ENCODE results near the gene LUZP2.
A peak's percentile ranks its signal among the peaks of the same experiment; 100 is the strongest.

LUZP2 gene

DNA sequence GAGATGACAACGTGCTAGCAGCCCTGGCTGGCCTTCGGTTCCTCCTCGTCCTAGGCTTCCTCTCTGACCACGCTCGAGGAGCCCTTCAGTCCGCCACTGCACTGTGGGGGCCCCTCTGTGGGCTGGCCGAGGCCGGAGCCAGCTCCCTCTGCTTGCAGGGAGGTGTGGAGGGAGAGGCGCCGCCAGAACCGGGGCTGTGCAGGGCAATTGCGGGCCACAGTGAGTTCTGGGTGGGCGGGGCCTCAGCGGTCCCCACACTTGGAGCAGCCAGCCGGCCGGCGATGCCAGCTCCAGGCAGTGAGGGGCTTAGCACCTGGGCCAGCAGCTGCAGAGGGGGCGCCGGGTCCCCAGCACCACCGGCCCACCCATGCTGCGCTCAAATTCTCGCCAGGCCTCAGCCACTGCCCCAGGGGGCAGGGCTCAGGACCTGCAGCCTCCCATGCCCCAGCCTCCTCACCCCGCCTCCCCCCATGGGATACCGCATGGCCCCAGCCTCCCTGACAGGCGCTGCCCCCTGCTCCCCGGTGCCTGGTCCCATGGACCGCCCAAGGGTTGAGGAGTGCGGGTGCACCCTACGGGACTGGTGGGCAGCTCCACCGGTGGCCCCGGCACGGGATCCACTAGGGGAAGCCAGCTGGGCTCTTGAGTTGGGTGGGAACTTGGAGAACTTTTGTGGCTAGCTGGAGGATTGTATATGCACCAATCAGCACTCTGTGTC lies 399.4 kb downstream of the LUZP2 start:
- Histone ChIP-seq H3K27ac (ENCODE audit: low read depth, low read length) (no peak overlapping the region), H3K79me2 (ENCODE audit: insufficient read depth, low read length) (no peaks in the 10 kb centered on the region), H2AFZ (ENCODE audit: low read depth, low read length, severe bottlenecking) (no peak overlapping the region), H3F3A (ENCODE audit: insufficient read depth) (no peaks in the 10 kb centered on the region), H3K27me3 (ENCODE audit: low read length) (no peaks in the 10 kb centered on the region), H3K36me3 (ENCODE audit: low read length) (no peaks in the 10 kb centered on the region), H3K4me3 (ENCODE audit: insufficient read depth, low read length, poor library complexity, severe bottlenecking) (no peak overlapping the region), H3K4me2 (ENCODE audit: low read depth, low read length, poor library complexity, severe bottlenecking) (no peak overlapping the region), H3K9me3 (ENCODE audit: insufficient read depth, low read length) (no peaks in the 10 kb centered on the region), H4K20me1 (ENCODE audit: low read depth, low read length) (no peaks in the 10 kb centered on the region), H3K9ac (ENCODE audit: low read length) (no peak overlapping the region), H3K9me2 (replicated peaks; ENCODE audit: insufficient read depth, low read length) (no peaks in the 10 kb centered on the region)
- TF ChIP-seq, protein P1, sequence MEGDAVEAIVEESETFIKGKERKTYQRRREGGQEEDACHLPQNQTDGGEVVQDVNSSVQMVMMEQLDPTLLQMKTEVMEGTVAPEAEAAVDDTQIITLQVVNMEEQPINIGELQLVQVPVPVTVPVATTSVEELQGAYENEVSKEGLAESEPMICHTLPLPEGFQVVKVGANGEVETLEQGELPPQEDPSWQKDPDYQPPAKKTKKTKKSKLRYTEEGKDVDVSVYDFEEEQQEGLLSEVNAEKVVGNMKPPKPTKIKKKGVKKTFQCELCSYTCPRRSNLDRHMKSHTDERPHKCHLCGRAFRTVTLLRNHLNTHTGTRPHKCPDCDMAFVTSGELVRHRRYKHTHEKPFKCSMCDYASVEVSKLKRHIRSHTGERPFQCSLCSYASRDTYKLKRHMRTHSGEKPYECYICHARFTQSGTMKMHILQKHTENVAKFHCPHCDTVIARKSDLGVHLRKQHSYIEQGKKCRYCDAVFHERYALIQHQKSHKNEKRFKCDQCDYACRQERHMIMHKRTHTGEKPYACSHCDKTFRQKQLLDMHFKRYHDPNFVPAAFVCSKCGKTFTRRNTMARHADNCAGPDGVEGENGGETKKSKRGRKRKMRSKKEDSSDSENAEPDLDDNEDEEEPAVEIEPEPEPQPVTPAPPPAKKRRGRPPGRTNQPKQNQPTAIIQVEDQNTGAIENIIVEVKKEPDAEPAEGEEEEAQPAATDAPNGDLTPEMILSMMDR (IDR thresholded peaks at IDR 0.05; ENCODE audit: insufficient read depth, low read length, poor library complexity, severe bottlenecking): no peak
- no peak for TF ChIP-seq EZH2phosphoT487 (conservative IDR thresholded peaks at IDR 0.05; ENCODE audit: low read length)

DNA sequence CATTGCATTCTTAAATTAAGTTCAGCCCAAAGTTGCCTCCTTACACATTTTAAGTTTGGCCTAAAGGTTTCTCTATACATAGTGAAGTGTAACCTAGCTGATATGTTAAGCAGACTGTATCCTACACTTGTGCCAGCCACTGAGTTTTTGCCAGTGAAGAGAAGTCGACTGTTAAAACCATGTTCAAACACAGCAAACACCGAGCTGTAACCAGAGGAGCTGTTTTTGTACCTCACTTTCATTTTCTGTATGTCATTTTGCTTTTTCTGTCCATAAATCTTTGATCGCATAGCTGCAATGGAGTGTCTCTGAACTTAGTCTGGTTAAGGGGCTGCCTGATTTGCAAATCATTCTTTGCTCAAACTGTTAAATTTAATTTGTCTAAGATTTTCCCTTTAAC lies 403.7 kb downstream of the LUZP2 start:
- Histone ChIP-seq H3K4me2 (ENCODE audit: low read depth, low read length, poor library complexity, severe bottlenecking) (peak overlapping the region; percentile 33), H2AFZ (ENCODE audit: low read depth, low read length, severe bottlenecking) (peak overlapping the region; percentile 61)

DNA sequence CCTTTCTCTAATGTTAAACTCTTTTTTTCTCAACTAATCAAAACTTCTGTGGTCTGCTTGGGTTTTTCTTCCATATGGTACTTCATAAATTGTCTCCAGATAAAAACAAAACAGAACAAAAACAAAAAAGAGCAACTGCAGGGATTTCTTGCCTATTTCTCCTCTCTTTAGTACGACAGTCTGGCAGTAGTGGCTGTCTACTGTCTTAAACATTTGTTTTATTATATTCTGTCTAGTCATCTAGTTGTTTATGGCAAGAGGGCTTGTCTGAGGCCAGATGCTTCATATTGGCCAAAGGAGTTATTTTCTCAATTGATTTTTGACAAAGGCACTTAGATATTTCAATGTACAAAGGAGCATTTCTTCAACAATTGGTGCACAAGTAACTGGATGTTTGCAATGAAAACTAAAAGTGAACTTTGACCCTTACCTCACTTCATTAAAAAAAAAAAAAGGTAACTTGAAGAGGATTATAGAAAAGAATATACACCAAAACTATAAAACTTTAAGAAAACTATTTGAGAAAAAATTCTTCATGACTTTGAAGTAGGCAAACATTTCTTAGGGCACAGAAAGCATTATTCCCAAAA lies 404.2 kb downstream of the LUZP2 start:
- H4K20me1 ChIP-seq (ENCODE audit: low read depth, low read length): no peaks in the 10 kb centered on the region
- no peaks in the 10 kb centered on the region for H3F3A ChIP-seq (ENCODE audit: insufficient read depth)
- no peaks in the 10 kb centered on the region for H3K79me2 ChIP-seq (ENCODE audit: insufficient read depth, low read length)
- H3K27me3 ChIP-seq (ENCODE audit: low read length): no peaks in the 10 kb centered on the region
- no peak overlapping the region for H3K27ac ChIP-seq (ENCODE audit: low read depth, low read length)
- TF ChIP-seq EZH2phosphoT487 (conservative IDR thresholded peaks at IDR 0.05; ENCODE audit: low read length): no peak
- TF ChIP-seq, protein P1 (IDR thresholded peaks at IDR 0.05; ENCODE audit: insufficient read depth, low read length, poor library complexity, severe bottlenecking): no peak
- peak overlapping the region; percentile 33 for H3K4me2 ChIP-seq (ENCODE audit: low read depth, low read length, poor library complexity, severe bottlenecking)
- H3K9me2 ChIP-seq (replicated peaks; ENCODE audit: insufficient read depth, low read length): no peaks in the 10 kb centered on the region
- peak overlapping the region; percentile 7; the same call in 1 of the 2 replicates for H3K9ac ChIP-seq (ENCODE audit: low read length)
- H3K4me3 ChIP-seq (ENCODE audit: insufficient read depth, low read length, poor library complexity, severe bottlenecking): no peak overlapping the region
- no peaks in the 10 kb centered on the region for H3K9me3 ChIP-seq (ENCODE audit: insufficient read depth, low read length)
- H2AFZ ChIP-seq (ENCODE audit: low read depth, low read length, severe bottlenecking): peak overlapping the region; percentile 61
- H3K36me3 ChIP-seq (ENCODE audit: low read length): no peaks in the 10 kb centered on the region

More for the DNA sequence above, 403.7 kb downstream of the LUZP2 start:
- Histone ChIP-seq H3K79me2 (ENCODE audit: insufficient read depth, low read length) (no peaks in the 10 kb centered on the region), H3K9ac (ENCODE audit: low read length) (peak overlapping the region; percentile 7; the same call in 1 of the 2 replicates), H3K27me3 (ENCODE audit: low read length) (no peaks in the 10 kb centered on the region), H4K20me1 (ENCODE audit: low read depth, low read length) (no peaks in the 10 kb centered on the region), H3K9me2 (replicated peaks; ENCODE audit: insufficient read depth, low read length) (no peaks in the 10 kb centered on the region), H3K27ac (ENCODE audit: low read depth, low read length) (no peak overlapping the region), H3K9me3 (ENCODE audit: insufficient read depth, low read length) (no peaks in the 10 kb centered on the region), H3K36me3 (ENCODE audit: low read length) (no peaks in the 10 kb centered on the region), H3K4me3 (ENCODE audit: insufficient read depth, low read length, poor library complexity, severe bottlenecking) (no peak overlapping the region), H3F3A (ENCODE audit: insufficient read depth) (no peaks in the 10 kb centered on the region)
- TF ChIP-seq EZH2phosphoT487 (conservative IDR thresholded peaks at IDR 0.05; ENCODE audit: low read length): no peak
- TF ChIP-seq, protein P1 (IDR thresholded peaks at IDR 0.05; ENCODE audit: insufficient read depth, low read length, poor library complexity, severe bottlenecking): no peak
